HG03280 (cell line): Measurements from ENCODE around the gene CACNA1G.

ENCODE experiments used
- ATAC-seq: cut with Tn5 transposase; IDR thresholded peaks from one replicate; pipeline ENCODE4 v1.9.1; 2021; ENCODE audit warnings: mild to moderate bottlenecking, moderate library complexity; ENCODE audit not compliant: unreplicated experiment

Gene CACNA1G

DNA sequence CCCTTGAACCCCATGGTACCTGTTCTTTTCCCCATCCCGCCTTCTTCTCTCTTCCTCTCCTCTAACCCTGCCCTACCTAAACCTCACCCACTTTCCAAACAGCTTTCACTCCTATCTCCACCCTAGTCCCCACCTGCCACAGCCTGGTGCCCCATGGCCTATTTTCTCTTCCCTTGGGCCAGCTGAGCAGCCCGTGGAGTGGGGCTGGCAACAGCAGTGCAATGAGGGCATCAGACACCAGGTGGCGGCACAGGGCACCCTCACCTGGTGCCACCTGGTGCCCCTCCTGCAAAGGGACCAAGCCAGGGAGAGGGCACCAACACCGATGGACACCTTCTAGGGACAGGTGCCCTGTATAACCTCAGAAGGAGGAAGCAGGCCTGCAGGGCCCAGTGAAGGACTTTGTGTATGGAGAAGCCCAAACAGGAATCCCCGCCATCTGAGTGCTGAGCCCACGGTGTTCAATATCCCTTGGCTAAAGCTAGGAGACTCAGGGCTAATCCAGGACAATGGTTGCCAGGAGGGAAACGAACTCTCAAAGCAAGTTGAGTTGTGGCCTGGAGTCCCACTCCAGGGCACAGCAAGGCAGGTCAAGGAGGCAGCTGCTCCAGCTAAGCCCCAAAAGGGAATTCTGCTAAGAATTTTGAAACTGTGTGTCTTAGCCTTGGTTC, 70.1 kb downstream of the CACNA1G start:
- no peak for ATAC-seq

DNA sequence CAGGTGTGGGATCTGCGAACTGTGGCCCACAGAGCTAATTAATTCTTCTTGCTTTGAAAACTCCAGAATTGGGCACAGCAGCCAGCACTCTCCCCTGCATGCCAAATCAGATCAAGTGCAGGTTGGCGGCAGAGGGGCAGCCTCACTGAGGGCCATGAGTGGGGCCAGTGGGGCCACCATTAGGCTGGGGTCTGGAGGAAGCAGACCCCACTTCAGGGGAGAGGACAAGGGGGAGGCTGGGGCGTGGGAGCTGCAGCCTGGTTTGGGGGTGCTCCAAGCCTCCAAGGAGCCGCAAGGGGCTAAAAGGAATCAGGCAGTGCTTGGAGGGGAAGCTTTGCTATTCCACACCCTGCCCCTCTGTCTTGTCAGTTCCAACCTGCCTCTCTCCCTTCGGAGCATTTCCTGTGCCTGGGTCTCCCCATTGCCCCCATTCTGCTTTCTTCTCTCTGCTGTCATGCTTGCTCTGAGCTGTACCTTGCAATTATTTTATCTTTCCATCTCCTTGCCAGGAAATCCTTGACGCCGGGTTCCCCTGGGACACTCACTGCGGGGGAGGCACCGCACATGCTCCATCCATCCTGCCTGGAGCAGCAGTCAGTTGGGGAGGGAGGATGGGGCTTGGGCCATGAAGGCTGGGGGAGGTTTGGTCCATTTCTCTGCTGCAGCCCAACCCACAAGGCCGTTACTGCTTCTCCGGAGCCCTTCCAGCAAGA, 70.8 kb downstream of the CACNA1G start:
- no peak for ATAC-seq

DNA sequence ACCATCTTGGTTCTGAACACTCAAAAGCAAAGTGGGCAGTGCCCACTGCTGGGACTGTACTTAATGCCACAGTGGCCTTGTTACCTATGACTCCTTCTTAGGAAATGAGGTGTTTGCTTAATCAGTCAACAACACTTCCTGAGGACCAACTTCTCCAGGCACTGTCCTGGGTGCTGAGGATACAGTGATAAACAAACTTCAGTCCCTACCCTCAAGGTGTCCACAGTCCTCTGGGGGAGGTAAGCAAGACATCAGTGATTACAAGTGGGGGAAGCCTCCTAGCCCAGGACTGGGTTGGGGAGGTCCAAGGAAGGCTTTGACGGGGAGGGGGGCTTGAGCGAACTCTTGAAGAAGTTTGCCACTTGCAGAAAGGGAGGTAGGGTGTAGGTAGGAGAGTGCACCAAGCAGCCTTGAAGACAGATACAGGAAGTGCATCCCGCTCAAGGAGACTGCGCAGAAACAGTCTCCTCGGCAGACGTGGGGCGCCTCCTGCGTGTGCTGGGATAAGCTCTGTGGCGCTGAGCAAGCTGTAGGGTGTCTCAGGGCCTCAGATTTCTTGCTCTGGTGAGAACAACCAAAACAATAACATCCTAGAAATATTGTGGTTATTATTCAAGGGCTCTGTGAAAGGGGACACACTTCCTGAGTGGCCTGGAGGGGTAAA, 71.5 kb downstream of the CACNA1G start:
- ATAC-seq = no peak

DNA sequence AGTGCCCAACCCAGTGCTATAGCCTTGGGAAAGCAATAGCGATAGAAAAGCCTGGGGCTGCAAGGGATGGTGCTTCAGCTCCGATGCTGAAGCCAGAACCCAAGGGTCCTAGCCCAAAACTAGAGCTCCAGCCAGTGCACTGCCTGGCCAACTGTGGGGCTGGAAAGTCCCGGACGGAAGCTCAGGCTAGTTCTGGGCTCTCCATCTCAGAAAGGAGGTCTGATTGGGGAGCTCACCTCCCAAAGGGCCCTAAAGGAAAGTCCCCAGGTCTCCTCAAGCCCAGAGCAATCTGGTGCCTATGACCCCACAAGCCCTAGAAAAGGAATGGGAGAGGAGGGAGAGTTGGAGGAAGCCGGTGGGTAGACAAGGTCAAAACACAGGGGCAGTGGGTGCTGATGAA, 72.1 kb downstream of the CACNA1G start:
- no peak for ATAC-seq

DNA sequence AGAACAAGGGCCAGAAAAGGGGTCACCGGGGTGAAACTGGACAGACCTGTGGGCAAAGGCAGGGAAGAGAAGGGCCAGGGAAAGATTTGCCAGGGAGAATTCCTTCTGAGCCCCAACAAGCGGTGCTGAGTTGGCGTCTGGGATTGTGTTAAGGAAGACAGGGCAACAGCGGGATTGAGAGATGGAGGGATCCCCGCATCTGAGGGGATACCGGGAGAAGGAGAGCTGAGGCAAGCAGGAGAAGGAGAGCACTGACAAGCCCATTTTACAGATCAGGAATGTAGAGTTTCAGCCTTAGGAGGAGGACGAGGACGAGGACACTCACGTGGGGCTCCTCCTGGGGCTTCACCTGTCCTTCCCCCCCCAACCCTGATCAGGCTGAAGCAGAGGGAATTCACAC, 73.2 kb downstream of the CACNA1G start:
- no peak for ATAC-seq

DNA sequence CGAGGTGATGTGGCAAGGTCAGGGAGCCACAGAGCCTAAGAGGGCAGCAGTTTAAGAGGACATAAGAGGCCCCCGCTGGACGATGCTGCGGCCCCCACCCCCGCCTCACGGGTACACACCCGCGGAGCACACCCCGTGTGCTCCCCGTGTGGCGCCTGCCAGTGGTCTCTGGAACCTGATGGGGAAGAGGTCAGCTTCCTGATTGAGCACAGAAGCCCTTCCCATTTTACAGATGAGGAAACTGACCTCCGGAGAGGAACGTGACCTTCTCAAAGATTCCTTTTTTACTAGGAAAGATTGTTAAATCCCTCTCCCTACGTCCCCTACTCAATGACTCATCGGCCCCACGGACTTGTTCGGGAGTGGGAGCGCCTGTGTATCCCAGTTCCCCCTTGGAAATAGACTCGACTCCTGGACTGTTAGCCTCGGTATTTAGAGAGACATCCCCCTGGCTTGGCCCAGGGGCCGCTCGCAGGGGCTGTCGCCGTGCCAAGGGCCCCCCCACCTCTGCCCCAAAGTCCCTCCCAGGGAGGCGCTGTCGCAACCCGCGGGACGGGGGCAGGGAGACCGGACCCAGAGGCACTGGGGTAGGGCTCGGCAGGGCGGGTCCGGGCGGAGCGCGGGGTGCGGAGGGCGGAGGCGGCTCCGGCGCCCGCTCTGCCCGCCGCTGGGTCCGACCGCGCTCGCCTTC, 73.9 kb downstream of the CACNA1G start, which contains the start of gene ABCC3:
TSS of gene ABCC3 (plus strand) at position 658 of the 691 bp plus-strand sequence. CDS start 56 bp downstream, outside the sequence.
- no peak for ATAC-seq

DNA sequence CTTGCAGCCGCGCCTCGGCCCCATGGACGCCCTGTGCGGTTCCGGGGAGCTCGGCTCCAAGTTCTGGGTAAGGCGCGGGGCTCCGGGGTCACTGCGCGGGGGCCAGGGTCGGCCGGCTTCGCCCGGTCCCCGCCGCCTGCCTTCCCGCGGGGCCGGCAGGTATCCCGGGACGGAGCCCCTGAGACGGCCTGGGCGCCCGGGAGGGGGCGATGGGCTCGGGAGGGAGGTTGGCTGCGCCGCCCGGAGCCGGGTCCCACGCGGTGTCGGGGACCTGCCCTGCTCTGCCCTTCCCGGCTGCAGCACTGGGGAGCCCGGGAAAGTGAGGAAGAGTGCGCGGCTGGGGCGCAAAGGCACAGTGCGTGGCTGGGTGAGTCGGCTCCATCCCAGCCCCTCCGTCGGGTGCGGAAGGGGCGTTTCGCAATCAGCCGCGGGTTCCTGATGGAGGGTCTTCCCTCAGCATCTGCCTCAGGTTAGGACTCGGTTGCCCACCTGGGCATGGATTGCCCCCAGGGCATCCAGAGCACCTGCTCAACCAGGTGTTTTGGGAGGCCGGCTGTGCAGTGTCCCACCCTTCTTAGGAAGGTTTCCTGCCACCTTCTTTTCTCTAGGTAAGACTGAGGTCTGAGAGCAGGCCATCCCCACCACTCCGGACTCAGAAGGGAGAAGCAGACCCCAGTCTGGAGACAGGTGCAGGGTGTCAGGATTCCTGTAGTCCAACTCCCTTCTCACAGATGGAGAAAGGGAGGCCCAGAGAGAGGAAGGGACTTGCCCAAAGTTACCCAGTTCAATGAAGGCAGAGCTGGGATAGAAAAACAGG, 74.6 kb downstream of the CACNA1G start:
- no peak for ATAC-seq

DNA sequence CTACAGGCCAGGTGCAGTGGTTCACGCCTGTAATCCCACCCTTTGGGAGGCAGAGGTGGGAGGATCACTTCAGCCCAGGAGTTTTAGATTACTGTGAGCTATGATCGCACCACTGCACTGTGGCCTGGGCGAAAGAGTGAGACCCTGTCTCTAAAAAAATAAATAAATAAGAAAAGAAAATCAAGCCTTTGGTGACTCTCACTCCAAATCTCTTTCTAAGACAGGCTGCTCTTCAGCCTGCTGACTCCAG, 75.1 kb downstream of the CACNA1G start:
- no peak for ATAC-seq

DNA sequence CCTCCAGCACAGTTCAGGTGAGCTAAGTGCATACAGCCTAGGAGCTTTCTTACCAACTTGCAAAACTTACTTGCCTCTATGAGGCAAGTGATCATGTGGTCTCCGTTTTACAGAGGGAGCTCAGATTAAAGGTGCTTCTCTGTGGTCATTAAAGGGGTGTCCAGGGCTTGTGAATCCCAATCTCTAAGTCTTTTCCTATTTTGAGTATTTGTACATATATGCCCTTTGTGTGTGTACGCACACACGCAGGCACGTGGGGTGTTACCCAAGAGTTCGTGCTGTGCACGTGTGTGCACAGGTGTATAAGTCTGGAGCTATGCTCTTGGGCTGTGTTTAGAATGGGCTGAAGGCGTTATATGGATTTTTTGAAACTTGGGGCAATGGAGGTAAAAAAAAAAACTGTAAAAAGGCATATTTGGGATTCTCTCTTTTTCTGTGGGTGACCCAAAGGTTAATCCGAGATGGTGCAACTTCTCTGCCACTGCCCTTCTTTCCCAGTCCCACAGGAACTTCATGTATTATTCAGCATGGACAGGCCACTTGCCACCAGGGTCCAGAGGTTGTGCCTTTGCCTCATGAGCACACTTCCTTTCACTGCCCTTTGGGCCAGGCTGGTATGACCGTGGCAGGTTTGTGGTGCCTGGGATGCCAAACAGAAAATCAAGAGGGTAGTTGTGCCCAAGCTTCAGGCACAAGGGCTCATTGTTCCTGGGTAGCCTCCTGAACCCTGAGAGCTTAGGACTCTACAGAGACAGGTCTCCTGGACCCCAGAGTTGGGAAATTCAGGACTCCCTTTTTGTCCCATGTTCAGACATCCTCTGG, 75.7 kb downstream of the CACNA1G start:
- ATAC-seq = no peak

DNA sequence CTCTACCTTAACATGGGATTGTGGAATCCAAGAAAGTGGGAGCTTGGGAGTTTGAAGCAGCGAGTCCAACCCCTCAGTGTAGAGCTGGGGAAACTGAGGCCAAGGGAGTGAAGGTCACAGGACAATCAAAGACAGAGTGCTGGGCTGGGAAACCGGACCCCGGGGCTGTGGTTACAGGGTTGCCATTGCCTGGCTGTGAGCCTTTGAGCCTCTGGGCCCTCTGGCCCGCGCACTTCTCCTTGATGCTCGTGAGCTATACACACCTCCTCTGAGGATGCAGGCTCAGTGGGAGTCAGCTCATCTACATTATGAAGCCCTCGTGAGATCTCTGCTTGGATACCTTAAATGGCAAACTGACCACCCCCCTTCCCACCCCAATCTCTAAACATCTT, 76.3 kb downstream of the CACNA1G start:
- no peak for ATAC-seq

DNA sequence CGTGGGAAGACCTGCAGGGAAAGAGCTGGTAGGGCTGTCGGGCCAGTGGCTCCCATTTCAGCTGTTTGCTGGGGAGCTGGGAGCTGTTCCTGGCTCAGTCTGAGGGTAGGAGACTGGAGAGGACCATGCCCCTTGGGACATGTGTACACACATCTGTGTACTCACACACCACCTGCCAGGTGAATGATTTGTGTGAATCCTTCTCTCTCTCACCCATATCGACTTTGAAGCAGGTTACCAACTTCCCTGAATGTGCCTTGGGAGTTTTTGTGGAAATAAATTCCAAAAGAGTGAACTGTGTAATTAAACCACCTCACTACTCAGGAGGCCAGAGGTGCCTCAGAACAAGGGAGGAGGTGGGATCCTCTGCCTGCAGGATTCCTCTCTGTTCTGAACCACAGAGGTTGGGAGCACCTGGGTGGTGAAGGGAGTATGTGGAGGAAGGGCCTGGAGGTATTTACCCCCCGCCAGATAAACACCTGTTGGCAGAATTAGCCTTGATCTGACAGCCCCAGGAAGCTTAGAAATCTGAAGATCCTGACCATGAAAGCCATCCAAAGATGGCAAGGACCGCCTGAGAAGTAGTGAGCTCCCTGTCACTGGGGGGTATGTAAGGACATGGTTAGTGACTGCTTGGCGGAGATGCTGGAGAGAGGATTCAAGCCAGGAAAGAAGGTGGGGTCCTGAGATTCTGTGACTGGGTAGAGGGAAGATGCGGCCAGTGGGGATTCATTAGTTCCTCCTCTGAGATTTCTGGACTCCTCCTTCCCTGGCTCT, 77.5 kb downstream of the CACNA1G start:
- no peak for ATAC-seq

DNA sequence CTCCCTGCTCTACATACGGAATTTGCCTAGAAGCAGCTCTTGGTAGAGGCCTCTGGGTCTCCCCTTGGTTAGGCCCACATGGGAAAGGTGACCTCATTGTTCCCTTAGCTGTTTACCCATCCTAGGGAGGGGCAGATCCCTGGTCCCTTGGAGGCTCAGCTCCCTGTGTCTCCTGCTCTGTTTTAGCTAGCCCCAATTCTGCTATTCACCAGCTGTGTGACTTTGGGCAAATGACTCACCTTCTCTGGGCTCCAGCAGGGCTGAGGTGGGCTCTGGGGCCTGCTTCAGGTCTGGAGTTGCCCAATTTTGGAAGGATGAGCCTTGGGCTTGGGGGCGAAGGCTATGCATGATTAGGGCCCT, 78.1 kb downstream of the CACNA1G start:
- ATAC-seq = no peak

DNA sequence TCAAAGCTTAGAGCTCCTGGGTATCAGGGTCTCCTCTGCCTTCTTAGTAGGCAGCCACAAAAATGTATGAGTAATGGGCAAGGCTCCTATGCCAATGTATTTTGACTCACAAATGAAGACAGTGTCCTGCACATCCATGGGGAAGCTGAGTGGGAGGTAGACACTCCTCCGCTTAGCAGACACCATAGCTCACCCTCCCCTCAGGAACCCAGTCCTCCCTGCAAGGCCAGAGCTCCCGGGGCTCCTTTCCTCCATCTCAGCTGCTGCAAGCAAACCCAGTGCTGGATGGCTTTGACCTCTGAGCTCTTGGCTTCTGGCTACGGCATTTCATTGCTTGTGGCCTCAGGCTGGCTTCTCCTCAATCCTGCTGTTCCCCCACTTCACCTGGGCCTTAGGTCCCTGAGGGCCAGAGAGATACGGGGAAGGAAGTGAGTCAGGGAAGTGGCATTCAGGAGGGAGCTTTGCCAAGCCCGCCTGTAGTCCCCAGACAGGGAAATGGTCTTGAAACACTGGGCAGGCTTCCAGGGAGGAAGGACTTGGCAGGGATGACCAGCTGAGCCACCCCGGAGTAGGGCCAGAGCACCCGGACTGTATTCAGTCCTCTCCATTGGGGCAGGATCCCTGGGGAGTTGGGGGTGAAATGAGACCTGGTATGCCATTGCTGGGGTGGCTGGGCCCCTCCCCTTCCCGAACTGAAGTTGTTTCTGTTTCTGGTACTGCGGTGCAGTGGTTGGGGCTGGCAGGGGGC, 78.6 kb downstream of the CACNA1G start:
- ATAC-seq = no peak

DNA sequence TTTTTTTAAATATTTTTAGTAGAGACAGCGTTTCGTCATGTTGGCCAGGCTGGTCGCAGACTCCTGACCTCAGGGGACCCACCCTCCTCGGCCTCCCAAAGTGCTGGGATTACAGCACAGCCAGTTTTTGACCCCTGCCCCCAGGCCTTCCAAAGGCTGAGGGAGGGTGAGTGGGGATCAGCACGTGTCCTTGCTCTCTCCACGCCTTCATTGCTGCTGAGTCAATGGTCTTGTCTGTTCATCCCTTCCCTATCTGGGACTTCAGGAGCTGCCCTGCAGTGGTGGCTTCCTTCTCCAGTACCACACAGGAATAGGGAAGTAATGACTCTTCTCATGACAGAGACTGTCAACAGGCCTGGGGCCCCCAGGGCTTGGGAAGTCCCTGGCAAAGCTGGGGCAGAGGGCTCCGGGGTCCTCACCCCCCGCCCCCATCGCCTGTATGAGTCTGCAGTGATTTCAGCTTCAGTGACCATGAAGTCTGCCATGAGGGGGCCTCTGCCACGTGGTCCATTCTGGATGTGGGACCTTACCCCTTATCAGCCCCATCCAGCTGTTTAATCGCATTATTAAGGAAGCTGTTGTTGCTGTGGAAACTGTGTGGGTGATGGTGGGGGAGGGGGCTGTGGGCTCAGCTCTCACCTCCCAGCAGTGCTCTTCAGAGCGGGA, 80.3 kb downstream of the CACNA1G start:
- ATAC-seq = no peak

DNA sequence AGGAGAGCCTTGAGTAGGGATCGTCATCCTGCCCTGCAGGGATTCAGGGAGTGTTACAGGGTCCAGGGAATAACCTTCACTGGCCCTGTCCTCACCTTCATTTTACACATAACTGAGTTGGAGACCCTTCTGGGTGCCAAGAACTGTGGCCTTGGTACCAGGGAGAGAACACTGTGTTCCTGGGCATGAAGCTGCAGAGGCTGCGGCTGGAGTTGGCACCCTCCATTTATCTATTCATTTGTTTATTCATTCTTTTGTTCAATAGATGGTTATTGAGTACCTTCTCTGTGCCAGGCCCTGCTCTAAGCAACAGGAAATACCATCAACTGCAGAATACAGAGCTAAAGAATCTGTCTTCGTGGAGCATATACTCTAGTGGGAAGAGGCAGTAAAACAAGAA, 80.8 kb downstream of the CACNA1G start:
- ATAC-seq = no peak

DNA sequence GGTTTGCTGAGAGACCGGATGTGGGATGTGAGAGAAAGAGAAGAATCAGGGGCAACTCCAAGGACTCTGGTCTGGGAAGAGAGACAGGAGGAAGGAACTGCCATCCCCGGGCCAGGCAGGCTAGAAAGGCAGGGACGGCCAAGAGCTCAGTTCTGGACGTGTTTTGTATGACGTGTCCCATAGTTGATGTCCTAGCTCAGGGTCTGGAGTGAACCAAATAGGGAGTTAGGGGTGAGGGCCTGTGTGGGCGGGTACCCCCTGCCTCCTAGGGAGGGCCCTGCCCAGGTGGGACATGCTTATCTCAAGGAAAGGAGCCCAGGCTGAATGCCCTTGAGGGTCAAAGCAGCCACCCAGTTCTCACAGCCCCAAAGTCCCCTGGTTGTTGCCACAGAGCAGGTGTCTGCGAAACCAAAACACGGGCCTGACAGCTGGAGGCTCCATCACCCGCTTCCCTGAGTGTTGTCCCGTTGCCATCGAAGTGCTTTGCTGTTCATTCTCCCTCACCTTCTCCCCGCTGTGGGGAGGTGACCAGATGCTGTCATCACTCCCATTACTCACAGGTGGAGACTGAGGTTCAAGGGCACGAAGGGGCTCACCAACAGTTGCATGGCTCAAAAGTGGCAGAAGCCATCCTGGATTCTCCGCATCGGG, 81.7 kb downstream of the CACNA1G start:
- ATAC-seq = no peak

DNA sequence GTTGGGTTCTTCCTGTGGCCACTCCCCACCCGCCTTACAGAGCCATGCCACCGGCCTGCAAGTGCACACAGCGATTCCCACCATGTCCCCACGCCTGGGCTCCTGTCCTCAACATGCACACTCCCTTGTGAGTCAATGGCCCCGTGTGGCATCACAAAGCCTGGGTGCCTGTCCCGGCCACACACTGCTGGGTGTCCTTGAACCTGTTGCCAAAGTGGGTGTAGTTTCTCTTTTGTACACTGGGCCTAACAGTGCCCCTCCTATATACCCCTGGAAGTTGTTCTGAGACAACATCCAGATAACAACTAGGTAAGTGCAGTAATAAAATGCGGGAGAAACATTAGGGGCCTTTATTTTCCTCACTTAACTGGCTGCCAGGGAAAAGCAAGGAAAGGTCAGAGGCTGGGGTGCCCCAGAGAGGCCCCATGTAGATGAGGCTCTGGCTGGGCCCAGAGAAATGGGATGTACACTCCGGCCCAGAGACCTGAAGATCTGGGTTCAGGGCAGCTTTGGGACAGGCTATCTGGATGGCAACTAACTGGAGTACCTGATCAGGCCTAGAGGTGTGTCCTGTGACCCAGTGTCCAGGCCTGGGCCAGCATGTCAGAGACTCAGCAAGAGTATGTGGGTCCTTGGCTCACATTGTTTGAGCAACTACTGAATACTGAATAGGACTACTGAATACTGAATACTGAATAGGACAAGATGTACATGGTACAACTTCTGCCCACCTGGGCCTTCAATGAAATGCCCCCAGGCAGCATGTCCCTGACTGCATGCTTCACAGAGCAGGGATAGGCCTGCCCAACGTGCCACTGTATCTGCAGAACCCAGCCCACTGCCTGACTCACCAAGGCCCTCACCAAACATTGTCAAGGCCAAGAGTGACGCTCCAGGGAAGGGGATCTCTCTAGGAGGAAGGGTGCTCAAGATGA, 82.5 kb downstream of the CACNA1G start:
- no peak for ATAC-seq
